Measurements from ENCODE around the gene EHD4. TPM values are rescaled to one million over a fixed set of nuclear protein-coding genes. Genes with fewer than 3 reads are reported as not detected.
A peak's percentile ranks its signal among the peaks of the same experiment; 100 is the strongest.

EHD4 gene
- total and polyA plus RNA-seq, 2 experiments from 2014 or later = 27.3 to 34.7 TPM

DNA sequence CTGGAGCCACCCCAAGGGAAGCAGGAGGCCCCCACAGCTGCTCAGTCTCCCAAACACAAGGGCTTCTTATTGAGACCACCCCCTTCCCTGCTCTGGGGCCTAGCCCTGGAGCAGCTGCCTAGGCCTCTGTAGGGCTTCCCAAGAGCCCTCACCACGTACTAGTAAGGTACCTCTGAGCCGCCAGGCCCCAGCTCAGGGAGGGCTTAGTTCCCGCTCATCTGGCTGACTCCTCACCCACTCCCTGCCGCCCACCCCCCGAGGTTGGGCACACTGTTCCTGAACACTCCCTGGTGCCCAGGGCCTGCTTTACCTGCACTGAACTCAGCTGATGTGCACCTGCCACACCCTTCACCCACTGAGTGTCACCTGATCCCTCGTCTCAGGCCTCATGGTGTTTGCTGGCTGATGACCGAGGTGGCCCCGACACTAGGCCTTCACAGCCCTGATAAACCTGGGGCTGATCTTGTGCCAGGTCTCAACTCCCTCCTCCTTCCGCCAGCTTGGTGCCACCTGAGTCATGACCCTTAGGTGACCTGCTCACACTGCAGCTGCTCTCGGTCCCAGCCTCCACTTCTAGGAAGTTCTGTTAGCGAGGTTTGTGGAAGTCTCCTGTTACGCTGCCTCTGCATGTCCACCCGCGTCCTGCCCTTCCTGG lies 60.5 kb downstream of the EHD4 start:
- Histone ChIP-seq H3K4me1 (ENCODE audit: insufficient read depth) (peaks cover 14% of the 10 kb centered on the region), H2AFZ (no peak overlapping the region), H3K9me2 (replicated peaks; ENCODE audit: insufficient read depth) (no peaks in the 10 kb centered on the region), H3K36me3 (replicated peaks; ENCODE audit: insufficient read depth, low read depth) (peaks cover 3% of the 10 kb centered on the region), H3K4me3 (no peak overlapping the region), H3K4me2 (no peak overlapping the region), H3K27ac (no peak overlapping the region), H3K9me3 (ENCODE audit: low read depth) (no peaks in the 10 kb centered on the region), H4K20me1 (ENCODE audit: insufficient read depth, poor library complexity, severe bottlenecking) (no peaks in the 10 kb centered on the region), H3K27me3 (no peaks in the 10 kb centered on the region), H3K79me2 (peaks cover 32% of the 10 kb centered on the region)
- 97% methylated on average over 14 of the region's 14 CpGs for WGBS (ENCODE audit: low lambda C conversion rate, missing lambda C conversion rate)
- TF ChIP-seq EZH2 (IDR thresholded peaks at IDR 0.05; ENCODE audit: borderline replicate concordance) (no peak), EZH2phosphoT487 (IDR thresholded peaks at IDR 0.05; ENCODE audit: low read depth, severe bottlenecking, unreplicated experiment) (no peak)
- TF ChIP-seq, protein P1, sequence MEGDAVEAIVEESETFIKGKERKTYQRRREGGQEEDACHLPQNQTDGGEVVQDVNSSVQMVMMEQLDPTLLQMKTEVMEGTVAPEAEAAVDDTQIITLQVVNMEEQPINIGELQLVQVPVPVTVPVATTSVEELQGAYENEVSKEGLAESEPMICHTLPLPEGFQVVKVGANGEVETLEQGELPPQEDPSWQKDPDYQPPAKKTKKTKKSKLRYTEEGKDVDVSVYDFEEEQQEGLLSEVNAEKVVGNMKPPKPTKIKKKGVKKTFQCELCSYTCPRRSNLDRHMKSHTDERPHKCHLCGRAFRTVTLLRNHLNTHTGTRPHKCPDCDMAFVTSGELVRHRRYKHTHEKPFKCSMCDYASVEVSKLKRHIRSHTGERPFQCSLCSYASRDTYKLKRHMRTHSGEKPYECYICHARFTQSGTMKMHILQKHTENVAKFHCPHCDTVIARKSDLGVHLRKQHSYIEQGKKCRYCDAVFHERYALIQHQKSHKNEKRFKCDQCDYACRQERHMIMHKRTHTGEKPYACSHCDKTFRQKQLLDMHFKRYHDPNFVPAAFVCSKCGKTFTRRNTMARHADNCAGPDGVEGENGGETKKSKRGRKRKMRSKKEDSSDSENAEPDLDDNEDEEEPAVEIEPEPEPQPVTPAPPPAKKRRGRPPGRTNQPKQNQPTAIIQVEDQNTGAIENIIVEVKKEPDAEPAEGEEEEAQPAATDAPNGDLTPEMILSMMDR (IDR thresholded peaks at IDR 0.05; ENCODE audit: poor library complexity) = no peak
- DNase-seq (ENCODE audit: low spot score) = no peak

DNA sequence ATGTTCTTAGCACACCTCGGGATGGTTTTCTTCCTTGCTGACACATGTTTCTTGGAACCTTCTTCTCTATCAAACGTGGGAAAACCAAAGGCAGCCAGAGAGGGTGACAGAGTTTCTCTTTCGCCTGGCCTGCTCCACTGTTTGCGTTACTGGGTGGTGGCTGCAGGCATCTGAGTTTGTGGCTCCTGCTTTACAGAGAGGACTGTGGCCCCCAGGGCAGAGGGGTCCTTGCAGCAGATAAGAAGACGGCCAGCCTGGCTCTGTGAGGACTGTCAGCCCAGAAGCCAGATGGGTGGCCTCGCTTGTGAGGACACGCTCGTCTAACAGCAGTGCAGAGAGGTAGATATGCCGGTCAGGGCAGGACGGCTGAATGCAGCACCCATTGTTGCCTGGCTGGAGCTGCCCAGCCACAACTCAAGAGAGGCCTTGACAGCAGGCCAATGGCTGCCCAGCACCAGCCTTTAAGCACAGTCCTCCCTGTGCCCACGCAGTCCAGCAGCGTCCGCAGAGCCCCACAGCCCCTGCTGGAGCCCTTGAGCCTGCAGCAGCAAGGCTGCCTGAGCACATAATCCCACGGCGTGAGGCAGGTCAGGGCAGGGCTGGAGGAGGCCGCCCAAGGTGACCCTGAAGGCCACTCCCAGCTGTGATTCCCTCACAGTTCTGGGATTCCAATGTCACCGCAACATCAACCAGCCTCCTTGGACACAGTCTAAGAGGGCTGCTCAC lies 63.5 kb downstream of the EHD4 start:
- WGBS (ENCODE audit: low lambda C conversion rate, missing lambda C conversion rate) = 71% methylated on average over 17 of the region's 17 CpGs
- peaks cover 3% of the 10 kb centered on the region for H3K36me3 ChIP-seq (replicated peaks; ENCODE audit: insufficient read depth, low read depth)
- H2AFZ ChIP-seq = no peak overlapping the region
- peak overlapping the region; percentile 71 for H3K27ac ChIP-seq
- peaks cover 19% of the 10 kb centered on the region for H3K4me1 ChIP-seq (ENCODE audit: insufficient read depth)
- H3K9me2 ChIP-seq (replicated peaks; ENCODE audit: insufficient read depth) = no peaks in the 10 kb centered on the region
- no peak for TF ChIP-seq EZH2 (IDR thresholded peaks at IDR 0.05; ENCODE audit: borderline replicate concordance)
- TF ChIP-seq EZH2phosphoT487 (IDR thresholded peaks at IDR 0.05; ENCODE audit: low read depth, severe bottlenecking, unreplicated experiment) = no peak
- TF ChIP-seq, protein P1 (IDR thresholded peaks at IDR 0.05; ENCODE audit: poor library complexity) = no peak
- no peaks in the 10 kb centered on the region for H4K20me1 ChIP-seq (ENCODE audit: insufficient read depth, poor library complexity, severe bottlenecking)
- H3K4me2 ChIP-seq = no peak overlapping the region
- H3K79me2 ChIP-seq = peaks cover 15% of the 10 kb centered on the region
- H3K27me3 ChIP-seq = no peaks in the 10 kb centered on the region
- no peak overlapping the region for H3K4me3 ChIP-seq
- H3K9me3 ChIP-seq (ENCODE audit: low read depth) = no peaks in the 10 kb centered on the region
- peak; percentile 49 for DNase-seq (ENCODE audit: low spot score)

DNA sequence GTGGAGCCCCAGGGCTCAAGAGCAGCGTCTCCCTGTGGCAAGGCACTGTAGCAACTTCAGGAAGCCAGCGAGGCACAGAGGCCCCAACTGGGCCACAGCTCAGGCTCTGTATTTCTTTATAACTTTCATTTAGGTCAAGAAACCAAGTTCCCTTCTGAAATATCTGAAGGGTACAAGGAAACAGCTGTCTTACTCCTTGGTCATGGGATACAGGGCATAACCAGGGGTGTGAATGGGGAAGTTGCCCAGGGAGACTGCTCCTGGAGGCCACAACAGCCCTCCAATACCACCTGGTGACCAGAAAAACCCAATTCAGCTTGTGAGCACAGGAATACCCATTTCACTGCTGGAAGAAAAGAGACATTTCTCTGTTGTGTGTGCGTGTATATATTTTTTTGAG lies 65.2 kb downstream of the EHD4 start:
- no peak overlapping the region for H3K27ac ChIP-seq
- no peak for DNase-seq (ENCODE audit: low spot score)
- H4K20me1 ChIP-seq (ENCODE audit: insufficient read depth, poor library complexity, severe bottlenecking) = no peaks in the 10 kb centered on the region
- no peak overlapping the region for H3K4me2 ChIP-seq
- no peaks in the 10 kb centered on the region for H3K9me3 ChIP-seq (ENCODE audit: low read depth)
- no peak overlapping the region for H2AFZ ChIP-seq
- H3K79me2 ChIP-seq = peaks cover 7% of the 10 kb centered on the region
- H3K36me3 ChIP-seq (replicated peaks; ENCODE audit: insufficient read depth, low read depth) = peaks cover 3% of the 10 kb centered on the region
- H3K27me3 ChIP-seq = no peaks in the 10 kb centered on the region
- no peak overlapping the region for H3K4me3 ChIP-seq
- peaks cover 19% of the 10 kb centered on the region for H3K4me1 ChIP-seq (ENCODE audit: insufficient read depth)
- 93% methylated on average over 3 of the region's 3 CpGs for WGBS (ENCODE audit: low lambda C conversion rate, missing lambda C conversion rate)
- no peaks in the 10 kb centered on the region for H3K9me2 ChIP-seq (replicated peaks; ENCODE audit: insufficient read depth)
- TF ChIP-seq EZH2phosphoT487 (IDR thresholded peaks at IDR 0.05; ENCODE audit: low read depth, severe bottlenecking, unreplicated experiment) (no peak), EZH2 (IDR thresholded peaks at IDR 0.05; ENCODE audit: borderline replicate concordance) (no peak)
- TF ChIP-seq, protein P1 (IDR thresholded peaks at IDR 0.05; ENCODE audit: poor library complexity) = no peak

All from hepatocyte (in vitro differentiated cells).